Measurements from ENCODE around the gene KNG1.

The KNG1 gene

DNA sequence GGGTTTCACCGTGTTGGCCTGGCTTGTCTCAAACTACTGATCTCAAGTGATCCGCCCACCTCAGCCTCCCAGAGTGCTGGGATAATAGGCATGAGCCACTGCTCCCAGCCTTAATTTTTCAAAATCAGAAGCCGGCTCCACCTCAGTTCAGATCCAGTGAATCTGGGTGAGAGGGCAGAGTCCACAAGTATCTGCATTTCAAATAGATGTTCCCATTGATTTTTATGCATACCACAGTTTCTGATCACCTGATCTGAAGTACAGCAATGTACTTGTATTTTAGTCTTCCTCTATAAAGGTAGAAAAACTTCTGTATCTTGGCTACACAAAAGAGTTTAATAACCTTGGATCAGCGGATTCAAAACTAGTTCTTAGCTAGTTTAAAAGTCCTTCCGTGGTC lies 62.0 kb downstream of the KNG1 start:
- no peak for DNase-seq (ENCODE audit: low spot score)

GRCh38 chr3:186782542-186783057 lies 65.4 kb downstream of the KNG1 start:
- DNase-seq (ENCODE audit: low spot score) = peak; percentile 61

DNA sequence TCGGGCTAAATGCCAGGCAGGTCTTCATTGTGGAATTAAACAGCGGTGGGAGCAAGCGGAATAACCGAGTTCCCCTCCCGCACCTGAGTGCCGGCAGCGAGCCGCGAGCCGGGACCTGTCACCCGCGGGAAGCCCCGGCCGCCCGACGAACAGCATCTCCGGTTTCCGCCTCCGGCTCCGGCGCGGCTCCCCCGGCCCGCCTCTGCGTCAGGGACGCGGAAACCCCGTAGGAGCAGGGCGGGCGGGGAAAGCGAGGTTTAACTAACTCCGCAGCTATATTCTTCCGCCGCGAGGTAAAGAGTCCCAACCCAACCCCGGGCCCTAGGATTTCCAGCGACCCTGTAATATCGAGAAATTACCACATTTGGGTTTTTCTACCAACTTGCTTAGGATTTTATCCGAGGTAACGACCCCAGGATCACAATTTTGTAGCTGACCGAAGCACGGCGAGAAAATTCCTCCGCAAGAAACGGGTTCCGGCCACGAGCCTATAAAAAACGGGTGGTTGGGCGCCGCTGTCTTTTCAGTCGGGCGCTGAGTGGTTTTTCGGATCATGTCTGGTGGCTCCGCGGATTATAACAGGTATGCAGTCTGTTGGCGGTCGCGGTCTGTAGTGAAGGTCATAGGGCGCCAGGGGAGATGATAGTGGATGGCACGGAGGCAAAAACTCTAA lies 66.0 kb downstream of the KNG1 start, which contains the start of gene EIF4A2:
Gene EIF4A2, plus strand, starts transcription at position 520 of the 673 bp plus-strand sequence. Its CDS starts 34 bp downstream, at position 554.
- DNase-seq (ENCODE audit: low spot score) = peak; percentile 90

GRCh38 chr3:186783731-186784515 lies 66.8 kb downstream of the KNG1 start:
- peak; percentile 80 for DNase-seq (ENCODE audit: low spot score)

GRCh38 chr3:186784820-186785494 lies 67.8 kb downstream of the KNG1 start:
- peak; percentile 35 for DNase-seq (ENCODE audit: low spot score)

- DNase-seq (ENCODE audit: low spot score) = peak; percentile 23
Observed at GRCh38 chr3:186785495-186786018, 68.4 kb downstream of the KNG1 start.

DNA sequence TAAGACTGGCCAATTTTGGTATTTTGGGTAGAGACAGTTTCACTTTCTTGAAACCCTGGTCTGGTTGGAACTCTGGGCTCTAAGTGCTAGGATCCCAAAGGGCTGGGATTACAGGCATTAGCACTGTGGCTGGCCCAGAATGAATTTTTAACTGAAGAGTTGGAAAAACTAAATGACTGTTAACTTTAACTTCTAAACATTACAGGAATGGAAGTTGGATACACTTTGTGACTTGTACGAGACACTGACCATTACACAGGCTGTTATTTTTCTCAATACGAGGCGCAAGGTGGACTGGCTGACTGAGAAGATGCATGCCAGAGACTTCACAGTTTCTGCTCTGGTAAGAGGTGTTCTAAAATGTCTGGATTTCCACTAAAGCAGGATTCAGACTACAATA lies 69.8 kb downstream of the KNG1 start:
- DNase-seq (ENCODE audit: low spot score) = no peak

GRCh38 chr3:186787642-186788481 lies 70.7 kb downstream of the KNG1 start:
- peak; percentile 38 for DNase-seq (ENCODE audit: low spot score)

DNA sequence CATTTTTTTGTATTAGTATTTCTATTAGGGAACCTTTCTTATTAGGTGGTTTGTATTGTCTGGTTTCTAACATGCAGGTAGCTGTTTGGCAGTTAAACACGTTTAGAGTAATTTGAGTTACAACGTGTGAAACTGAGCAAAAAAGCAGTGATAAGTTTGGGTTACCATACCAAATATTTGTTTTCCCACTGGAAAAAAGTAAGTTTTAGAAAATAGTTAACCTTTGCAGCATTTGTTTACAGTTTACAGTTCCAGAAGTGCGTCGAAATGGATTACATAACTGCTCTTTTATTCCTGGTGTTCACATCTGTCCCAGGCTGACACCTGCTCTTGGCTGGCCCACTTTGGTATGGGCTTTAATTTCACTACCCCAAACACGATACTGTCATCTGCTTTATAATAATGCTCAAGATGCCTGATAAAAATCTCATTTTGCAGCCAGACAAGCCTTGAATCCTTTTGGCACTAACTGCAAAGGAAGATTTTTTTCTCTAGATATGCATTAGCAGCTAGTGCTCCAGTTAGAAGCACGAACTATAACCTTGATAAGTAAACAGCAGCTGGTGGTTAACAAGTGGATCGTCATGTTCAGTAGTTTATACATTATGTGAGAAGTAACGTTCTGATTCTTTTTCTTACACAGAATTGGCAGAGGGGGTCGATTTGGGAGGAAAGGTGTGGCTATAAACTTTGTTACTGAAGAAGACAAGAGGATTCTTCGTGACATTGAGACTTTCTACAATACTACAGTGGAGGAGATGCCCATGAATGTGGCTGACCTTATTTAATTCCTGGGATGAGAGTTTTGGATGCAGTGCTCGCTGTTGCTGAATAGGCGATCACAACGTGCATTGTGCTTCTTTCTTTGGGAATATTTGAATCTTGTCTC lies 71.6 kb downstream of the KNG1 start:
- DNase-seq (ENCODE audit: low spot score) = peak; percentile 43

DNA sequence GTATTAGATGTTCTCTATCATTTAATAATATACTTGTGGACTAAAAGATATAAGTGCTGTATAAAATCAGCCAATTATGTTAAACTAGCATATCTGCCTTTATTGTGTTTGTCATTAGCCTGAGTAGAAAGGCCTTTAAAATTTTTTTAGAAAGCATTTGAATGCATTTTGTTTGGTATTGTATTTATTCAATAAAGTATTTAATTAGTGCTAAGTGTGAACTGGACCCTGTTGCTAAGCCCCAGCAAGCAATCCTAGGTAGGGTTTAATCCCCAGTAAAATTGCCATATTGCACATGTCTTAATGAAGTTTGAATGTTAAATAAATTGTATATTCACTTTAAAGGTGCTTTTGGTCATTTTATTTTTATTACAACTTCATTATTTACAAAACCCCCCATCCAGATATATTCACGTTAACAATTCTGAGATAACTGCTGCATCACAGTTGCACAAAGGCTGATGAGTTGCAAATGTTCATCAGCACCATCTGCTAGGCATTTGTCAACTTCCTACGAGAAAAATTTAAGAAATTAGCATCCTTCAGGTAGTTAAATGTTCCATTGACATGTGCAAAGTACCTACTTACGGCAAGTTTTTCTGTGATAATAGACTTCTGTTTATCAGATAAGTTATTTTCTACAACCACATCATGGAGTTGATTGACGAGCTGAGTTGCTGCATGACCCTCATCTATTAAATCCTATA lies 72.5 kb downstream of the KNG1 start:
- DNase-seq (ENCODE audit: low spot score) = peak; percentile 65

GRCh38 chr3:186790261-186790981 lies 73.3 kb downstream of the KNG1 start:
- peak; percentile 76 for DNase-seq (ENCODE audit: low spot score)
